ENCODE results near the gene SHROOM3.

GRCh38 chr4:76571274-76571673 is 136.2 kb downstream of the SHROOM3 start:
- TF ChIP-seq POLR2A (IDR thresholded peaks at IDR 0.05) = no peak
- TF ChIP-seq CTCF (IDR thresholded peaks at IDR 0.05) = no peak
- no peak for TF ChIP-seq POLR2AphosphoS5 (IDR thresholded peaks at IDR 0.05; ENCODE audit: insufficient read depth in 1 of 2, low read depth in 1 of 2)
